GM18498 (cell line): ENCODE measurements around the gene CALY.
A peak's percentile ranks its signal among the peaks of the same experiment; 100 is the strongest.

Source experiments
- ATAC-seq: cut with Tn5 transposase; IDR thresholded peaks from one replicate; pipeline ENCODE4 v1.9.1; 2021; ENCODE audit warnings: mild to moderate bottlenecking, moderate library complexity; ENCODE audit not compliant: unreplicated experiment

The CALY gene

DNA sequence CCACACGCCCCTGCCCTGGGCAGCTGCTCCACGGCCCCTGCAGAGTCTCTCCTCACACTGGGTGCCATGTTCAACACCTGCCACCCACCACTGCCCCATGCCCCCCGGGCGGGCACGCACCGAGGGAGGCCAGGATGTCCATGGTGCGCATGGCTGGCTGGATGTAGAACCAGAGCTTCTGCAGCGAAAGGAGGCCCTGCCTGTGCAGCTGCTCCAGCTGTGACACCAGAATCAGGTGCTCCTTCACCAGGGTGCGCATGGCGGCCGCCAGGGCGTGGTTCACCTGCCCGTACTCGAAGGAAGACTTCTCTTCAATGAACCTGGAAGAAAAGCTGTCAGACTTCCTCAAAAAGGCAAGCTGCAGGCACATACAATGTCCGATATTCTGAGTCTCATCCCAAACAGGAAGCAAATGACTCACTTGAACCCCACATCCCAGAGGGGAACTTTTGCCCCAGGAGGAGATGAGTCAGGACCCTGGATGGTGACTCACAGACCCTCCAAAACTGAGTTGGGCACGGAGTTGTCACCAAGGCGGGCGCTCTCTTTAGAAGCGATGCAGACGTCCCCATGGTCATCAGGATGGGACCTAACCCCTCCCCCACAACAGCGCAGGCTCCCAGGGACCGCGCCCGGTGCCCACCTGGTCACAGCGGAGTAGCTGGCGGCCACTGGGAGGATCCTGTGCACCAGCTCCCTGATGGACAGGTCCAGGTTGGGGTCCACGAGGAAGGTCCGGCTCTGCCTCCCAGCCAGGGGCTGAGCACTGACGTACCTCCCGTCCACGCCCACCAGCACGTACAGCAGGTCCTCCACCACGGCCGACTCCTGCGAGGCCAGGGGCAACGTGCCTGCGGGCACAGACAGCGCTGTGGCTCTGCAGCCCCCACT lies 43.5 kb downstream of the CALY start:
- no peak for ATAC-seq

- no peak for ATAC-seq
Measured at GRCh38 chr10:133289761-133290160, 46.9 kb downstream of the CALY start.

DNA sequence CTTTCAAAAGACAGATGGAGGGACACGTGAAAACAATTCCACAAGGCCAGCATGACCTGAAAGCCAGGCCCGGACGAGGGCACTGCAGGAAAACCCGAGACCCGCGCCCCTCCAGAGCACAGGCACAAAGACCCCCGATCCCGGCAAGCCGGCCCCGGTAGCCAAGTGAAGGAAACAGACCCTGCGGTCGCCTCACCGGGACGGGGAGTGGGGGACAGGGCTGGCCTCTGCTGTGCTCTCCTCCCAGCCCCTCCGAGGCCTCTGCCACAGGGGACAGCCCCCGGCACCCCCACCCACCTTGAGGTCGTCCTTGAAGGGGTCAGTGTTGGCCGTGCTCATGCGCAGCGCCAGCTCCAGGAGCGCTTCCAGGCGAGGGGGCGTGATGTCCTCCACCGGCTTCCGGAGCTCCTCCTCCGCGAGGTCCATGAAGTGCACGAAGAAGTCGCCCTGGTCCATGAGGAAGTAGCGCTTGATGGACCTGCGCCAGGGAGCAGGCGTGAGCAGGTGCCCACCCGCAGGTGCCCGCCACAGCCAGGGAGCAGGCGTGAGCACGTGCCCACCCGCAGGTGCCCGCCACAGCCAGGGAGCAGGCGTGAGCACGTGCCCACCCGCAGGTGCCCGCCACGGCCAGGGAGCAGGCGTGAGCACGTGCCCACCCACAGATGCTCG lies 48.7 kb downstream of the CALY start:
- no peak for ATAC-seq

GRCh38 chr10:133286366-133286765 lies 50.3 kb downstream of the CALY start:
- no peak for ATAC-seq

- ATAC-seq = no peak
Measured at GRCh38 chr10:133285217-133285616, 51.5 kb downstream of the CALY start.

DNA sequence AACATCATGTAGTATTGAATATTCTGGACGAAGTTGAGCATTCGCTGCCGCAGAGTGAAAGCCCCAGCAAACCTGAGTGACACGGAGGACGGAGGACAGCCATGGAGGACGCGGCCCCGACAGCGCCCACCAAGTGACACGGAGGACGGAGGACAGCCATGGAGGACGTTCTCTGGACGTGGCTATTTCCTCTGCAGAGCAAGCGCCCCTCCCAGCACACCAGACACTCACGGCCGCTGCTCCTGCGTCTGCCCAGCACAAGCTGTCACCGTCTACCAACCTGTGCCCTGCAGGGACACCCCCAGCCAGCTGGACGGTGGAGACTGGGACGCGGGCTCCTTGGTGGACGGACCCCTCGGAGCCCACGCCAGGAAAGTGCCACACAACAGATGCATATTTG lies 52.8 kb downstream of the CALY start:
- ATAC-seq = no peak

DNA sequence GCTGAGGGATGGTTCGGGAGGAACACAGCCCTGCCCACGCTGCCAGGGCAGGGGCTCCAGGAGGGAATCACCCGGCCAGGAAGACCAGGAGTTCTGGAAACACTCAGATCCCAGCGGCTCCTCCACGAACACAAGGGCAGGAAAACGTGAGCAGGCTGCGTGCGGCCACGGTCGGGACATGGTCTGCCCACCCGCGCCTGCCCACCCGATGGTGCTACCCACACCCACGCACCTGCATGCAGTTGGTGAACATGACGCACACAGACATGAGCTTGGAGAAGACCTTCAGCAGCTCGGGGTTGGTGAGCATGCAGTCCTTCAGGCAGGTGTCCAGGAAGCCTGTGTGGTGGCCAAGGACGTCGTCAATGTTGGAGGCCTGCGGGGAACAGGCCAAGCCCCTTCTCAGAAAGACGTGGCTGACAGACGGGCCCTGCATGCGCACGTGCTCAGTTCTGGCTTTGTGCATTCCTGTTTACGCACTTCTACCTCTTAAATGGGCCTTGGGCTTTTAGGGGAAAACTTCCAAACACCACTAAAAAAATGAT lies 53.8 kb downstream of the CALY start:
- no peak for ATAC-seq

GRCh38 chr10:133281628-133282372 lies 54.9 kb downstream of the CALY start:
- ATAC-seq = no peak

GRCh38 chr10:133281084-133281483 lies 55.6 kb downstream of the CALY start:
- no peak for ATAC-seq

DNA sequence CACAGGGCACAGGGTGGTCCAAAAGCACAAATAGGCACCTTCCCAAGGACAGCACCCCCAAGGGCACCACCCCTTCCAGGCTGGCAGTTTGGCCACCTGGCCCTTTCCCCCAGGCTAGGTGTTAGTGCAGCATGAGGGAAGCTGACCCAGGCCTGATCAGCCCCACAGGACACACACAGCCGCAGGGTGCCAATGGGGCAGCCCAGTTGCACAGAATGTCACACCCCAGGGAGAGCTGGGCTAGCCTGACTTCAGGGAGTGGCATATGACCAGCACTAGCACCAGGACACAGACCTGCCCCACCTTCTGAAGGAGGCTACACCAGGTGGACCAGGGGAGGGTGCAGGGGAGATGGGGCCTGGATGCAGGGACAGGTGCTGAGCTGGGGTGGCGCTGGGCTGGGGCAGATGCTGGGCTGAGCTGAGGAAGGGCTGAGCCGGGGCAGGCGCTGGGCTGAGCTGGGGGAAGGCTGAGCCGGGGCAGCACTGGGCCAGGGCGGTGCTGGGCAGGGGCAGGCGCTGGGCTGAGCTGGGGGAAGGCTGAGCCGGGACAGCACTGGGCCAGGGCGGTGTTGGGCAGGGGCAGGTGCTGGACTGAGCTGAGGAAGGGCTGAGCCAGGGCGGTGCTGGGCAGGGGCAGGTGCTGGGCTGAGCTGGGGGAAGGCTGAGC lies 56.2 kb downstream of the CALY start:
- ATAC-seq = no peak

DNA sequence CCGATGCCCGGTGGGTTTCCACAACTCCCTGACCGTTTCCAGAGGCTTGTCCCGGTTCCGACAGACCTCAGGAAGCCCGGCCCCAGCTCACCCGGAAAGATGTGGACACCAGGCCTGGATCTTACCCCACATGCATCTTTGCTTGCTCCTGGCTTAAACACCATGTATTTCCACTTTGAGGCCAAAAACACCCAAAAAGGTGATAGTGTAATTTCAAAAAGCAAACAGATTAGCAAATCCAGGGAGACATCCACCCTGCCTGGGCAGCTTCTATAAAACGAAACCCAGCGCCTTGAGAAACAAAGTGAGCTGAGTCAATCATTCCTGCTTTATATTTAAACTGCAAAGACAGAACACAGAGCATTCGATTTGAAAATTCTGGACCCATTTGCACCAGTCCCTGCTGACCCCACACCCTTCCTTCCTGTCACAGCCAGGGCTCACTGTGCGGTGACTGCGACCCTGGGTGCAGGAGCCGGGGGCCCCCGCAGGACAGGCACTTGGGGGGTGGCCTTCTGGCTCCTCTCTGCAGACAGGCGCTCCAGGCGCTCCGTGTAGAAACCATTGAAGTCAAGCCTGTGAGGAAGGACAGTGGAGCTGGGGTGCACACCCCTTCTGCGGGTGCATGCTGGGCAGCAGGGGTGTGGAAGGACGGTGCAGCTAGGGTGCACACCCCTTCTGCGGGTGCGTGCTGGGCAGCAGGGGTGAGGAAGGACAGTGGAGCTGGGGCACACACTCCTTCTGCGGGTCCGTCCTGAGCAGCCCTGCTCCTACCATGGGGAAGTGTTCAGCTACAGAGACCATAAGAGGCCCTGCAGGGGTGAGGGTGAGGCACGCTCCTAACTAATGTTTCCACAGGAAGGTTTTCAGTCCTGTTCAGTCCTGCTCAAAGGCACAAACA lies 57.1 kb downstream of the CALY start:
- ATAC-seq = no peak

DNA sequence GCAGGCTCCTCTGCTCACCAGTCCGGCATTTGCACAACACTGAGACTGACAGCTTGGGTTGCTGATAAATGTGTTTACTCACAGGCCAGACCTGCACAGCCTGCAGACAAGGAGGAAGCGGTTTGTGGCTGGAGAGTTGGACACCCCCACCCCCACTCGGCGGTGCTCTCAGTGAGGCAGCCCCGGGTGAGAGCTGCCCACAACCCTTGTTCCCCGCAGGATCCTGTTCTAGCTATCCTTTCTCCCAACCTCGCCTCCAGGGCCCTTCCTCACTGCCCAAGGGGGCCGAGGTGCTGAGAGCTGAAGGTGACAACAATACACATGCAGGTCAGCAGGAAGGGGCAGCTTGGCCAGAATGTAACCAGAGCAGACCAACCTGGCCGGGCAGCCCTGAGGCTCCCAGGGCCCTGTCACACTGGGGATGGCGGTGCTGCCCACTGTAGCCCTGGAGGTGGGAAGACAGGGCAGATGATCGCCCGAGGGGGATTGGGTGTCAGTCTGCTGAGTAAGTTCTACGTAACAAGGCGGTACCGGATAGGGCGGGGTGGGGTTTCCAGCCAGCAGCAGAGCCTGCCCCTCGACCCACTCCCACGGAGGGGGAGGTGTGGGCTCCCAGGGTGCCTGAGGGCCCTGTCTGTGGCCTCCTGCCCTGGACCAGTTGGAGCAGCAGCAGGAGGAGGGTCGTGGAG lies 58.0 kb downstream of the CALY start:
- peak; percentile 36 for ATAC-seq

DNA sequence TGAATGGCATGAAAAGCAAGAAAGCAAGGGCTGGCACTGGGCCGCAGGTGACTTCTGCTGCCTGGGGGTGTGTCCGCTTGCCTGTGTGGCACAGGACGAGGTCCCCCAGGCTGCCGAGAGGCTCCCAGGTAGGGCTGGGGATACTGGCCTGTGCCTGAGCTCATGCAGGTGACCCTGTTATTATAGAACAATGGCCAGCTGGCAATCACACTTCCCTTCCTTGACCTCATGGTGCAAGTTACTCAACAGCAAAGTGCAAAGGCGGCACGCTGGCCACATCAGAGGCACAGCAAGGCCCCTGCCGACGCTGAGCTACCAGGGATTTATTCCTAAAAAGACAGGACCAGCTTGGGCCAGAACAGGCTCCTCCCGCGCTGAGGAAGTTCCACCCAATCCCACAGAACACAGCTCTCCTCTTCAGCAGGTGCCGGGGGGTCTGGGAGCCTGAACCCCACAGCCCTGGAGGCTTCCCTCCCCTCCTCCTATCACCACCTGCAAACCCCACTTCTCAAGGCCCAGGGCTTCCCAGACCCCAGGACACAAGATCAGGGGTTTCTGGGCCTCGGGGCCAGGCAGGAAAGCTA lies 58.6 kb downstream of the CALY start:
- no peak for ATAC-seq

GRCh38 chr10:133277277-133277992 lies 59.3 kb downstream of the CALY start:
- no peak for ATAC-seq

DNA sequence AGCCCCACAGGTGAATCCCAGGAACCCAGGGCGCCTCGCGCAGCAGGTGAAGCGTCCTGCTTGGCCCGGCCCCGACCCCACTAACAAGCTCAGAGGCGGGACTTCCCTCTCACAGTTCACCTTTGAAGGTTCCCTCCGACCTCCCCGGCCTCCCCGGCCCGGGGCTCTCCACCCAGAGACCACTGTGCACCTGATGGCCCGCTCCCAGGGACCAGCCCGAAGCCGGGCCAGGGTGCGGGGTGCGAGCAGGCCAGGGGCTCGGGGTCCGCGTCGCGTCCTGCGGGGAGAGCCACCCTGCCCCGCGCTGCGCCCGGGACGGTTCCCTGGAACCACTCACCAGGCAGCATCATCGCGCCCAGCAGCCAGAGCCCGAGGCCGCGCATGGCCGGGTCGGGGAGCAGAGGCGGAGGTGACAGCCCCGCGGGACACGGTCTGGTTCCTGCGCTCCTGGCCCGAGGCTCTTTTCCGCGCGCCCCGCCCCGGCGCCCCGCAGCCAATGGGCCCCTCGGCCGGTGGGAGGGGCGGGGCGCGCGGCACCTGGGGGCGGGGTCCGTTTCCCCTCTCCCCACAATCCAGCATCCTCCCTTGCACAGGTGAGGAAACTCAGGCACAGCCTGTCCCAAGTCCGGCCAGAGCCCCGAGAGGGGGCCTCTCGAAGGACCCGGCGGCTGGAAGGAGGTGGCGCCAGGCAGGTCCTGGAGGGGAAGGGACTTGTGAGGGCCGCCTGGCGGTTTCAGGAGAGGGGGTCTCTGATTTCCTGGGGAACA lies 60.1 kb downstream of the CALY start, which contains the start of gene ADAM8:
TSS of gene ADAM8 (minus strand) at position 434 of the 767 bp plus-strand sequence. CDS start at position 383, 51 bp downstream.
- ATAC-seq = peak; percentile 51

DNA sequence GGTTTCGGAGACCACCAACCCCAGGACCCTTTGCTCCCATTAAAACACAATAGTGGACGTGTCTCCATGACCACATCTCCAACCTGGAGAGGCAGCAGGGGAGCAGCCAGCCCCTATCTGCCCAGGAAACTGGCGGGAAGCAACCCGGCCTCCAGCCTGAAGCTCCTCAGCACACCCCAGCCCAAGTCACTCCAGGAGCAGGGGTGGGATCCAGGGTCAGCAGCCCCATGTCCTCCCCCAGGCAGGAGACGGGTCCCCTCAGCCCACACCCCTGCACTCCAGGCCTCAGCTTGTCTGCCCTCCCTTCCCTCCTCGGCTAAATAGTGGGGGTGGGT lies 60.6 kb downstream of the CALY start:
- ATAC-seq = no peak

- ATAC-seq = peak; percentile 40
Measured at GRCh38 chr10:133275684-133276092, 61.0 kb downstream of the CALY start.
